ENCODE results near the gene ZNF385C.

DNA sequence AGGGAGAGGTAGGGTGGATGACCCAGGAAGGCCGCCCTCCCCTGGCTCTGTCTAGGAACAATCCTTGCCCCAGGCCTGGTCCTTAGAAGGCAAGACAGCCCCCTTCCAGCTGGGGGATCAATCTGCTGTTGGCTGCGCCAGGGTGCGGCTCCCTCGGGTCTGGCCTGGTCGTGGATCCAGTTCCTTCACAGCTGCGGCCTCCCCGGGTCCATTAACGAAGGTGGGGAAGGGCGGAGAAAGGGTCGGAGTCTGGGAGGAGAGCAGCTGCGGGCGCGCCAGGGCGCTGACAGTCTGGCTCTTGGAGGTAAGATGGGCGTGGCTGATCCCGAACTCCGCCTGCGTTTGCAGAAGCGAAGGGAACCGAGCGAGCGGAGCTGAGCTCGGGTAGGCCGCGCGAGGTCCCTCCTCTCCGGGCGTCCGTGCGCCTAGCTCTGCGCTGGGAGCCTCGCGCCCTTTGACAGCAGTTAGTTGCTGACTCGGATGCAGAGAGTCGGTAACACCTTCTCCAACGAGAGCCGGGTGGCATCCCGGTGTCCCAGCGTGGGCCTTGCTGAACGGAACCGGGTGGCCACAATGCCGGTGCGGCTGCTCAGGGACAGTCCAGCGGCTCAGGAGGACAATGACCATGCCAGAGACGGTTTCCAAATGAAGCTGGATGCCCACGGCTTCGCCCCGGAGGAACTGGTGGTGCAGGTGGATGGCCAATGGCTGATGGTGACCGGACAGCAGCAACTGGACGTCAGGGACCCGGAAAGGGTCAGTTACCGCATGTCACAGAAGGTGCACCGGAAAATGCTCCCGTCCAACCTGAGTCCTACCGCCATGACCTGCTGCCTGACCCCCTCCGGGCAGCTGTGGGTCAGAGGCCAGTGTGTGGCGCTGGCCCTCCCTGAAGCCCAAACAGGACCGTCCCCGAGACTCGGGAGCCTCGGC is 24.4 kb upstream of the ZNF385C start, which contains the start of gene HSPB9:
- TF ChIP-seq CTCF (IDR thresholded peaks at IDR 0.05) (no peak), POLR2A (IDR thresholded peaks at IDR 0.05) (no peak), POLR2AphosphoS5 (IDR thresholded peaks at IDR 0.05) (peak; percentile 35)

All from prostate gland (tissue), 2 donors.